GM19395 (cell line): Measurements from ENCODE around the gene NOVA1.

Experiments
- ATAC-seq: cut with Tn5 transposase; IDR thresholded peaks from one replicate; pipeline ENCODE4 v1.9.1; 2021; ENCODE audit warnings: mild to moderate bottlenecking, moderate library complexity; ENCODE audit not compliant: unreplicated experiment

The NOVA1 gene

DNA sequence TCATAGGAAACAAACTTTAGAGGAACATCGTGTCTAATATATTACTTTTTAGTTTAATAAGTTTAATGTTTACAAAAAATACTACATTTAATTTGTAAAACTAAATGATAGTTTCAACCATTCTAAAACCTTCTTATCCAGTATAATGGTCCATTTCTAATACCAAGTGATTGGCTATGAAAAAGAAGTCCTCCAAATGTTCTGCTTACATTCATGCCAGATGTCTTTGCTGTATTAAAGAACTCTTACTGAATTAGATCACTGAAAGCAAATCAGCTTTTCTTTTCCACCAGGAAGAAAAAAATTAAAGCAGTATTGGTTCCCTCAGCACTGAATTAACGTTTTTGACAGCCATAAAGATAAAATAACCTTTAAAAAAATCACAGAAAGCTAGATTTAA, 3.7 kb downstream of the NOVA1 start:
- ATAC-seq: no peak

DNA sequence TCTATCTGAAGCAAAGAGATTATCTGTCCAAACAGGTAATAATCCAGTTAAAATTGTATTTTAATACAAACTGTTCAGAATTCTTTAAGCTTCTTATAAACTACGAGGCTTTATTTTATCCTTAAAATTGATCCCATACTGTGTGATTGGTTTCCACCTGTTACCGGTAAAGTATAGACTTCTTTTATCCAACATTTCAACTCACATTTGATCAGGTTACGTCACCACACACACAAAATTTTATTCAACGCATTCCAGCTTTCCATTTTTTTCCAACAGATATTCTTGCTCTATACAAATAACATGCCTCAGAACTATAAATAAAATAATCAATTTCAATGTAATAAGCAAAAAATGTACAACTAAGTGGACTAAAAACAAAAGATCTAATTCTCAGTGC, 4.5 kb downstream of the NOVA1 start:
- no peak for ATAC-seq

DNA sequence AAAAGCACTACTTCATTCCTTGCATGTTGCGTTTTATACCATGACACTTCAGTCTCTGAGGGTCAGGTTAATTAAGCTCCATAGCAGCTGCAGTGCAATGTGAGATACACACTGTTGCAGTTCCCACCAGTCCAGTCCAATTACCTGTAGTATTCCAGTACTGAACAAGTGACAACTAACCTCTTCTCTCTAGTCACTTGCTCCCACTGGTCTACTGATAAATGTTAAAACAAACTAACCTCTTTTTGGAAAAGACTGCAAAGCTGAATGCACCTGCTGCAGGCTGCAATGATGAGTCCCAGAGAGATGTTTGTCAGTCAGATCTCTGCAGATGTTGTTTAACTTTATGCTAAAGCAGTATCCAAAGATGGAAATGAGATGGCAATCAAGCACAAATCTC, 7.9 kb downstream of the NOVA1 start:
- no peak for ATAC-seq

DNA sequence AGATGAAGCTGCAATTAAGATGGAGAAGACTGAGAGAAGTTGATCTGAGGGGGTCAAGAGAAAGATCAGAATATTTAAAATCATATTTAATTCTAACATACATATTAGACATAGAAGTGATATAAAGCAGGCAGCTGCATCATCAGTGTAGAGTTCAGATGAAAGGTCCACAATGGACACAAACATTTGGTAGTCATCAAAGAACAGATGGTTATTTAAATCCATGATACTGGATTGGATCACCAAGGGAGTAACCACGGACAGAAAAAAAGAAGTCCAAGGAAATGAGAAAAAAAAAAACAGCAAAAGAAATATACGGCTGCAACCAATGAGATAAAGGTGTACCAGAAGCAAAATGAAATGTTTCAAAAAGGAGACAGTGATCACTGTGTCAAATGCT, 20.1 kb downstream of the NOVA1 start:
- no peak for ATAC-seq

DNA sequence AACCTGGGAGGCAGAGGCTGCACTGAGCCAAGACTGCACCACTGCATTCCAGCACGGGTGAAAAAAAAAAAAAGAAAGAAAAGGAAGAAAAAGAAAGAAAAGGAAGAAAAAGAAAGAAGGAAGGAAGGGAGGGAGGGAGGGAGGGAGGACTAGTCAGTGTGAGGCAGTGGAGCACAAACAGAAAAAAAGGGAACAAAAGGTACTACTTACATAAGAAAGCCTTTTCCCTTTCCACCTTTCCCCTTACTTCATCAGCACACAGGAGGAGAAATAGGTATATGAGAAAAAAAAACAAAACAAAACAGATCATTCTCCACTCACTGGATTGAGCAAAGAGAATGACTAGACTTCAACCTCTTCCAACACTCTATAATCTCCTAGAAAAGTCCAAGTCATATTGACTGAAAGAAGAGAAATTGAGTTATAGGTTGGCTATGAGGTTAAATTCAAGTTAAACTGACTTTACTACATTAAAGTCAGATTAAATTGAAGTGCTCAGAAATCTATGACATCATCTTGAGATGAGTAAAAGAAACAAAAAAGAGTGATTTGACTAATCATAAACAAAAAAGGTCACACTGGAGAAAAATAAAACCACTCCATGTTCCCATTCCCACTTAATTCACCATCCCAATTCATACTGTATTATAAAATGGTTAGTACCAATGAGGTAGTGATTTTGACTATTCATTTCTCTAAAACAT, 43.6 kb downstream of the NOVA1 start:
- ATAC-seq: no peak

DNA sequence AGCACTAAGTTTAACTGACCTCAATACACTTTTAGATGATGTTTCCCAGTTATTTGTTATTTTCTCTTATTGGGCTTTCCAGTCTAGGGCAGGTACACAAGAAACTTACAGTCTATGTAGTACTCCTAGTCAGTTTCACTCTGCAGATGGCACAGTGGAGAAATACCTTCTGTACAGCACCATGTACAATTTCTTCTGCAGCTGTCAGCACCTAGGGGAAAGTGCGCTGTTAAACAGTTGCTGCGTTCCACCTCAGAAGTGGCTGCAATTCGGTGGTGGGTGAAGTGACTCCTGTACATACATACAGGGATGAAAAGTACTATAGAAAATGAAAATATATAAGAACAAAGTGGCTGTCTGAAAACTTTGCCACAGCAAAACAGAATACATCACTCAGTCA, 48.3 kb downstream of the NOVA1 start:
- no peak for ATAC-seq

DNA sequence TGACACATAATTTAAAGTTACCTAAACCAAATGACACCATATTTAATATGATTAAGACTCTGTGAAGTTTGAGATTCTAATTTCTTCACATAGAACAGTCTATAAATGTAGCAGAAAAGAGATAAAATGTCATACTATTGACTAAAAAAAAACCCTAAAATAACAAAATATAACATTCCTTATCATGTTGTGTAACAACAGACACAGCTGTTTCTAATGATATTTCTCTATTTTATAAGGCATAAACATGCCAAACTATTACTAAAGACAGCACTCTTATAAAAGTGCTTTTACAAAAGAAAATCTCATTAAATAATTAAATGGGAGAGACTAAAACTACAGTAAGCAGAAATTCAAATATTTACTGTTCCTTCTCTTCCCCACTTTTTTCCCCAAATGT, 49.4 kb downstream of the NOVA1 start:
- no peak for ATAC-seq

DNA sequence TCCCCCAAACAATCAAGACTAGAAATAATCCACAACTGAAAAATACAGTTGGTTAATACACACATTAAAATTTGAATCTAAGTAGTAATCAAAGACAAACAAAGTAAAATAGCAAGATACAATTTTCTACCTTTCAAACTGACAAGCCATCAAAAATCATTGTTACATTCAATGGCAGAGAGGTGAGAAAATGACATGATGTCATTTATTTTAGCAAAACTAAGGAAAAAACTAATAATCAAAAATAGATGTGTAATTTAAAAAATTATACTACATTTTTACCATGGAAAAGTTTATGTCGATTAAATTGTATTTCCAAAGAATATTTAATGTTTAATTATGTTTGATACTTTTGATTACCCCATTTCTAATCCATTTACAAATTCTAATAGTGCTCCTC, 59.7 kb downstream of the NOVA1 start:
- ATAC-seq: no peak

DNA sequence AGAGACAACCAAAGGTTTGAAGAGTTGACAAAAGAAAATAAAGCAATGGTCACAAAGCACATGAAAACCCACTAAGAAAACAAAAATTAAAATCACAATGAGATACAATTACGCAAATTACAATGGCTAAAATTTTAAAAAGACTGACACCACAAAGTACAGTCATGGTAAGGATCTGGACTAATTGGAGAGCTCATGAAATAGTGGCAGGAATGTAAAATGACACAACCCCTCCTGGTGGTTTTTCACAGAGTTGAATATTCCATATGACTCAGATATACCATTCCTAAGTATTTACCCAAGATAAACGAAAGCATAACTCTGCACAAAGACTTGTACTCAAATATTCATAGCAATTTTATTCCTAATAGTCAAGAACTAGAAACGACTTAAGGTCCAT, 65.9 kb downstream of the NOVA1 start:
- ATAC-seq: no peak

DNA sequence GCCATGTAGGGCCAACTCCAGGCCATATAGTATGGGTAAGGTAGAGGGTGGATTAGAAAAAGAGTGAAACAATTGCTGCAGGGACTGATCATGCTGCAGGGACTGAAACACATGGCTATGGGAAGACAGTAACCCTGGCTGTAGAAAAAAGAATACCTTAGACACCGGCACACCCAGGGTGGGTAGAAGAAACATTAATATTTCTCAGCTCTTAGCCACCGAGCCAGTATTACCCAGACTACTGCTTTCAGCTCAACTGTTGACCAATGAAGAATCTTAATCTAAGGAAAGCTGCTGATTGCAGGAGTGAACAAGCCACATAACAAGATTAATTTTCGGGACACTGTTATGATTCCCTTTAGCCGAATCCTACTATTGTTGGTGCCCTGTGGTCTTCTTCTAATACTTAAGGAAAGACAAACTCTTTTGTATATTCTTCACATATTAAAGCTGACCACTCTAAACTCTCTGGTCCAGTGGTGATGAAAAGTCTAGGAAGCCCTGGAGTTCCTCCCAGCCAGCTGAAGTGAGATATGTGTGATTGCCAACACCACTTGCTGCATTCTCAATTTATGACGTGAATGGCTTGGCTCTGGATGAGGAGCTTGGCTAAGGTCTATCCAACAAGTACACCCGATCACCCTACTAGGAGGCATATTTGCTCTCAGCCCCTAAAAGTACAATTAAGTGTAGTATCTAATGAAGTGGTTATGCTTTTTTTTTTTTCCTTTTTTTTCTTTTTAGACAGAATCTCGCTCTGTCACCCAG, 69.2 kb downstream of the NOVA1 start:
- no peak for ATAC-seq

DNA sequence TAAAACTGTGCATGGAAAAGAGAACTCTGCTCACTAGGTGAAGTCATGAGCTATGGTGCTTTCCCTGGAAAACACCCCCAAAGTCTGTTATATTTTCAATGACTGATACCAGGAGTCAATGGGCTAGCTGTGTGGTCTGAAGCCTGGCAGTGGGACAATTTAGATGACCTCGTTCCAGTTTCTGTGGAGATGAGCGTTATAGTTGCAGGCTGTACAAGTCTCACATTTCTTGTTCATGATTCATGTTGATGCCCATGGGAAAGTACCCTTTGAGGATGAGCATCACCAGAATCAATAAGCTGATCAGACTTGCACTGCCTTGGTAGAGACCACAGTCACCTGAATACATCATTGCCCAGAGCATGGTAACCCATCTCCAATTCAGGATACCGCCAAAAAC, 70.7 kb downstream of the NOVA1 start:
- no peak for ATAC-seq

DNA sequence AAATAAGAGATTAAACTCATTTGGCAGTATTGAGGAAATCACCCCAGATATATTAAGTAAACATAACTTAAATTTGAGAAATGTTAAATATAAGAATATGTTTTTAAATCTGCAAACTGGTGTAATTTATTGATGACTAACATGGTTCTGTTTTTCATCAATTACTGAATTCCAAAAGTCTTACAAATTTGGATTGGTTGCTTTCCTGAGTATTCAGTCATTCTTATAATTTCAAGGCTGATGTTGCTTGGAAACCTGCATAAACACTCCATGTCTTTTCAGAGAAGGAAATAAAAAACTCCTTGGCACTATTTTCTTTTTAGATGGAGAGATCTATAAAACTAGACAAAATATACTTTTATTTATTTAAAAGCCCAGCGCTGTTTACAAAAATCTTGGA, 71.7 kb downstream of the NOVA1 start:
- ATAC-seq: no peak

DNA sequence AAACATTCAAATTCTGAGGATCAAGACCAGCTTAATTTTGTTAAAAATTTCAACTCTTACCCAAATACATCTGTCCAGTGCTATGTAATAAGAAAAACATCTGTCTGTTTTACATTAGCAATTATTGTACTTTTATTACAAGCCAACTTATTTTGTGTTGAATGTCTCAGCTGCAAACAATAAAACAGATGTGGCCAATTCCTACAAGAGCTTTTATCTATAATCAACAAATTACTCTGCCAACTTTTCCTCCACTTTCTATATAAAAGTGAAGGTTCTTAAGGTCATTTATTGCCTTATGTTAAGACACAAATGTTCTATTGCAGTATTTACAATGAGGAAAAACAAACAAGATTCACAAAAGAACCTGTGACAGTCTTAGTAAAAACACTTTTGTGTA, 72.7 kb downstream of the NOVA1 start:
- no peak for ATAC-seq

DNA sequence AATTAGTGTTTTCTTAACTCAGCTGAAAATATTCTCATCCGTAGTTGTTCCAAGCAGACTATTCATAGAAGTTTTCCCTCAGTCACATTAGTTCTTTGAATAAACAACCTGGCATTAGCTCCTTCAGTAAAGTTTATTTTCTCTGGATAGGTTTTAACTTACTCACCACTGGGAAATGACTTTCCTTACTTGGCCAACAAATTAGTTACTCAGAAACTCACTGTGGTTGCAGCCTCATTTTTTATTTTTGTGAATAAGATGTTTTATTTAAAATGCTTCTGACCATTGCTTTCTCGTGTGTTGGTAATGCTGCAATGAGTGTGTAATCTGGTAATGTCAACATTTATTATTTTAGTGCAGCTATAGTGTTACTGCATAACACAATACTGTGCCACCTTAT, 74.9 kb downstream of the NOVA1 start:
- ATAC-seq: no peak

DNA sequence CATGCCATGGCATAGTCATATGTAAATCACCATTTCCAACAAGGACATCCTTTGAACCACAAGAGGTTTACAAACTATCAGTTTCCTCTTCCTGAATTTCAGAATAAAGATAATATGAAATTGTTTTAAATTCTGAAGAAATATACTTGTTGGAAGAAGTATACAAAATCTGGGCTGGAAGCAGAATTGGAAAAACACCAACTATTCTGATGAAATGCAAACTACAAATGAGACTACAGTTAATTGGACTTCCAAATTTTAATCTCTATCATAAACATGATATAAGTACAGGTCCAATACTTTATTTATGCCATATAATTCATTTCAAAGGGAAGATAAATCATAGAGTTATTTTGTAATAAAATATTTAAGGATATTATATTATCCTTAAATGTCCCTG, 80.1 kb downstream of the NOVA1 start:
- no peak for ATAC-seq

DNA sequence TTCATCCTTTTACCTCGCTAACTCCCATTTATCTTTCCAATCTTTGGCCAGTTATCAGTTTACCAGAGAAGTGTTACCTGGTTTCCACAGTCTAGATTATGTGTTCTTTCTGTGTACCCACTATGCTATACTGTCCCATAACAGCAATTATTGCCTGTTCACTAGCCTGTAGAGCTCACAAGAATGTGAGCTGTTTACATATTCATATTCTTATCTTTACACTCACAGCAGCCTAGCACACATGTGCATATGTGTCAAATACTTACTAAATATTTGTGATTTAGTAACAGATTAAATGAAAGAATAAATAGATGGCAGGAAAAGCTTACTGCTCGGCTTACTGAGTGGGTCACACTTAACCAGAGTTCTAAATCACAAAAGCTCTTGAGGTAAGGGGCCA, 97.8 kb downstream of the NOVA1 start:
- no peak for ATAC-seq

DNA sequence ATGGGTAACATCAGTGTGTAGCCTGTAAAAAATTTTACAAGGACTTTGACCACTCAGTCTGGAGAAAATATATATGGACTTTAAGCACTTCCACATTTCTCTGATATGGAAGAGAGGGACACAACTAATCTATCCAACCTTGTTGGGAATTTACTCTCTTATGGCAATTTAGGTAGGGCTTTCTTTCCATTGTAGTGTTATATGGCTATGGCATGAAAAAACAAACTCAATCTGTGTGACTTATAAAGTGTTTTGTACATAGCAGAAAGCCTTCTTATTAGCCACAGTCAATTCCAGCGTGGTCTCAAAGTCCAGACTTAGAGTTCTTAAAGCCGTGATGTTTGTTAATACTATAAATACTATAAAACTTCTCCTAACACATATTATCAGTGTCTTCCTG, 98.3 kb downstream of the NOVA1 start:
- ATAC-seq: no peak

DNA sequence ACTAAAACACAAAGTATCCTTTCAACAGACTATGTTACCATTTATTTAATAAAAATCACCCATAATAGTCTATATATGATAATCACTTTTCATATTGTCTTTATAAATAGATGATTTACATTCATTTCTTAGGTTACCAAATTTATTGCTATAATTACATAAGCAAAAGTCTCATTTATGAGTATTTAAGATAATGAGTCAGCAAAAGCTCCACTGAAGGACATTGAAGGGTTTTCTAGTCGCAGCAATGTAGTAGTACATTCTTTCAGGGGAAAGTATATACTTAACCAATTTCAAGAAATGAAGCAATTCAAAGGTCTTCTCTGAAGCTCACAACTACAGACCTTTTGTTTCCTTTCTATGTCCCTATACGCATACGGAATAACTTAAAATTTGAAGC, 110.9 kb downstream of the NOVA1 start:
- no peak for ATAC-seq

DNA sequence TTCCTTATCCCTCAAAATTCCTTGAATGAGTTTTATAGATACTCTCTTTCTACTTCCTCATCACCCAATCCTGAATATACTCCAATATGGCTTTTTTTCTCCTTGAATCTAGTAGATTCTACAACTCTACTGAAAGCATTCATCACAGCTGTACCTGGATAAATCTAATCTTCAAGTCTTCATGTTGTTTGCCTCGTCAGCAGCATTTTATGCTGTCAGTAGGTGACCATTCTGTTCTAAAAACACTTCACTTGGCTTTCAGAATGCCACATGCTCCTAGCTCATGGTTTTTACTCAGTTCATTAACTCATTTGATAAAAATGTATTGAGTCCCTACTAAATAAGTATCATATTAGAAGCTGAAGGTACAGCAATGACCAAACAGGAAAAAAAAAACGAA, 113.3 kb downstream of the NOVA1 start:
- no peak for ATAC-seq

DNA sequence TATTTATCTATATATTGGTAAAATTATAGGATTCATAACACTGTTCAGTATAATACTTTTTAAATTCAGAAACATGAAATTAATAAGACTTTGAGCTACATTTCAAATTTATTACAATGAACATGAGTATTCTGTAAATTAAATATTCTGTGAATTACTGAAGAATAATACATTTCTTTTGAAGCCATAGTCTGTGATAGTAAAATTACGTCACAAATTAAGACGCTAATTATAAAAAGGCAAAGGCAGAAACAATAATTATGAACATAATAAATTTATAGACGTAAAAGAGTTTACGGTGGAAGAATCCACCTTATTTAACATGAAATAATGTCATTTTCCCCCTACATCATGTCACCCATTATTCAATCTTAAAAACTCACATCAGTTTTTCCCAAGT, 118.9 kb downstream of the NOVA1 start:
- no peak for ATAC-seq

DNA sequence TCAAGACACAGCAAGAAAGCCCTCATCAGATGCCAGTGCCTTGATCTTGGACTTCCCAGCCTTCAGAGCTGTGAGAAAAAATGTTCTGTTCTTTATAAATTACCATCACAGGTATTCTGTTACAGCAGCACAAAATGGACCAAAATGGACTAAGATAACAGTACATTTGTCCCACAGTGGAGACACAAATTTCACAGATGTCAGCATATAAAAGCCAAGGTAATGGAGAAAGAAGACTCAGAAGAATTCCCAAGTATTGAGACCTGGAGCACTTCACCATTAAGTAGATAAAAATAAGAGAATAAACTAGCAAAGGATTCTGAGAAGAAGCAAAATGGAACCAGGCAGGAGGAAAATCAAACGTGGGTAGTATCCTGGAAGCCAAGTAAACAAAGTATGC, 131.0 kb downstream of the NOVA1 start:
- no peak for ATAC-seq

DNA sequence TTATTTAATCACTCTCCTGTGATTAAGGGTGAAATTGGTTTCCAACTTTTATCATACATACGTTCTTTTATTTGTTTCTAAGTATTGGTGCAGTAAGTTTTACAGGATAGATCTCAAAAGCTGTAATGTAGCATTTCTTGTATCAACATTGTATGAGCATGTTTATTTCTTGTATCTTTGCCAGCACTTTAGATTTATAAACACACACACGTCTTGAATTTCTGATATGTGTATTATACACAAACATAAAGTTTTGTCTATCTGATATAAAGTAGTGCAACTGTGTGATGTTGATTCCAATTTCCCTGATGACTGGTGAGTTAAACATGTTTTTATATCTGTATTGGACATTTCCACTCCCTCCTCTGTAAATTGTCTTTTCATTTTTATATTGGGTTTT, 134.7 kb downstream of the NOVA1 start:
- ATAC-seq: no peak

DNA sequence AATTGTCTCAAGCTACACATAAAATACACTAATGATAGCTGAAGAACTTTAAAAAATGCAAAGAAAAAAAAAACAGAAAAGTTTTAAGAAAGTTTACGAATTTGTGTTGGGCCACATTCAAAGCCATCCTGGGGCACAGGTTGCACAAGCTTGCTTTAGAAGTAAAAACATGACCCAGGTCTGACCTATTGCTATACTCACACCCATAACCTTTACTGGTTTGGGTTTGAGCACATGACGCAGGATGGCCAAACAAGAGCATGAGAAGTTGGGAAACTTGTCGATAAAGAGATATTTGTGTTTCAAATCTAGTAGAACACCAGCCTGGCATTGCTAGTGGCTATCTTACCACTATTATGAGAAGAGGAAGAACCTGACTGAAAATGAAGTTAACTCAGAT, 143.7 kb downstream of the NOVA1 start:
- no peak for ATAC-seq
